Mononuclear cell (primary cell): ENCODE results near the gene TCHH. TPM values are rescaled to one million over a fixed set of nuclear protein-coding genes. Genes with fewer than 3 reads are reported as not detected.

Experiments used
- total RNA-seq: library from RNA; depleted of rRNA; stranded (reverse); fragments of >200 nt; gene quantifications from one replicate; pipeline ENCODE4 v1.2.3, GENCODE V29; 2012

TCHH gene
- total RNA-seq, 1 donor, result not detected

Other genes with a start within 250 kb of the TCHH start
- gene THEM4, start 205.9 kb downstream of the TCHH start, total RNA-seq, result 16.0 TPM
- gene S100A10, start 121.6 kb downstream of the TCHH start, total RNA-seq, result 113 TPM
- gene S100A11, start 78.4 kb downstream of the TCHH start, total RNA-seq, result 63.4 TPM
- not detected for gene TCHHL1, start 26.4 kb downstream of the TCHH start, total RNA-seq
- not detected for gene RPTN, start 43.8 kb upstream of the TCHH start, total RNA-seq
- under 0.01 TPM for gene HRNR, start 108.7 kb upstream of the TCHH start, total RNA-seq
- gene FLG, start 209.8 kb upstream of the TCHH start, total RNA-seq, result not detected
- not detected for gene FLG2, start 244.6 kb upstream of the TCHH start, total RNA-seq